ENCODE results near the gene C19orf81. TPM values are rescaled to one million over a fixed set of nuclear protein-coding genes. Genes with fewer than 3 reads are reported as not detected.

C19orf81 gene
- total and polyA plus RNA-seq, 9 of the 15 experiments (the other 6 are each of a cell fraction or from before 2014, with no cell fraction given) = 2.5 to 42.9 (median 33.0) TPM; not detected in 4

GRCh38 chr19:50607874-50608785, 41.1 kb upstream of the C19orf81 start (continued):
- TF ChIP-seq ZBTB11 (CRISPR knock-in tag; IDR thresholded peaks at IDR 0.05) (no peak), ZBTB1 (CRISPR knock-in tag; IDR thresholded peaks at IDR 0.05; ENCODE audit: borderline replicate concordance, low read depth) (no peak), ARID3B (CRISPR knock-in tag; IDR thresholded peaks at IDR 0.05; ENCODE audit: borderline replicate concordance) (no peak), FIP1L1 (IDR thresholded peaks at IDR 0.05; ENCODE audit: low read depth, low read length, poor library complexity, severe bottlenecking) (no peak), L3MBTL2 (IDR thresholded peaks at IDR 0.05) (peak; percentile 73), NEUROD1 (IDR thresholded peaks at IDR 0.05; ENCODE audit: borderline replicate concordance, low read depth, low read length, partially characterized antibody) (peak; percentile 43), ADNP (tag; IDR thresholded peaks at IDR 0.05) (no peak), SNAPC5 (CRISPR knock-in tag; IDR thresholded peaks at IDR 0.05) (no peak), ETV1 (tag; conservative IDR thresholded peaks at IDR 0.05; ENCODE audit: low read depth) (no peak), CREB3 (tag; conservative IDR thresholded peaks at IDR 0.05; ENCODE audit: low read depth) (no peak), SMAD2 (IDR thresholded peaks at IDR 0.05; ENCODE audit: low read depth, low read length) (no peak), ZNF512 (tag; IDR thresholded peaks at IDR 0.05) (no peak), ZC3H4 (CRISPR knock-in tag; IDR thresholded peaks at IDR 0.05; ENCODE audit: borderline replicate concordance) (no peak), RHOXF2B (CRISPR knock-in tag; conservative IDR thresholded peaks at IDR 0.05) (no peak), ZFP1 (CRISPR knock-in tag; IDR thresholded peaks at IDR 0.05) (no peak), POLR2G (IDR thresholded peaks at IDR 0.05; ENCODE audit: low read depth, low read length) (peak; percentile 59), NCOA4 (IDR thresholded peaks at IDR 0.05; ENCODE audit: partially characterized antibody) (no peak), TEAD1 (CRISPR knock-in tag; IDR thresholded peaks at IDR 0.05) (no peak)

All from K562 (cell line).